Measurements from ENCODE around the gene UCHL5.

DNA sequence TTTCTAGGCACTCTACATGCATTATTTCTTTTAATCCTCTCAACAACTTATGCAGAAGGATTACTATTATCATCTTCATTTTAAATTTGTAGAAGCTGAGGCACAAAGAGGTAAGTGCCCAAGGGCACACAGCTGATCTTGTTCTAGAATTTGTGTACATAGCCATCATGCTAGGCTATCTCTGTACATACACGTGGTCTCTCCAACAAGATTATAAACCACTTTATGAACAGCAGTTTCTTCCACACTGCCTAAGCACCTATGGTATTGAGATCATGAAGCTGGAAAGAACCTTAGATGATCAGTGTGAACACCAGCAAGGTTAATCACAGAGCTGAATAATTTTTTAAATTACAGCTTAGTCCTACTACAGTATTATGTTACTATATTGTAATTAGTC, 28.9 kb downstream of the UCHL5 start:
- TF ChIP-seq CTCF (IDR thresholded peaks at IDR 0.05; ENCODE audit: insufficient read depth, low read length) = no peak
- no peak for TF ChIP-seq POLR2AphosphoS5 (IDR thresholded peaks at IDR 0.05; ENCODE audit: low read depth)
- TF ChIP-seq GABPA (IDR thresholded peaks at IDR 0.05; ENCODE audit: low read depth) = no peak
- TF ChIP-seq, protein P1, sequence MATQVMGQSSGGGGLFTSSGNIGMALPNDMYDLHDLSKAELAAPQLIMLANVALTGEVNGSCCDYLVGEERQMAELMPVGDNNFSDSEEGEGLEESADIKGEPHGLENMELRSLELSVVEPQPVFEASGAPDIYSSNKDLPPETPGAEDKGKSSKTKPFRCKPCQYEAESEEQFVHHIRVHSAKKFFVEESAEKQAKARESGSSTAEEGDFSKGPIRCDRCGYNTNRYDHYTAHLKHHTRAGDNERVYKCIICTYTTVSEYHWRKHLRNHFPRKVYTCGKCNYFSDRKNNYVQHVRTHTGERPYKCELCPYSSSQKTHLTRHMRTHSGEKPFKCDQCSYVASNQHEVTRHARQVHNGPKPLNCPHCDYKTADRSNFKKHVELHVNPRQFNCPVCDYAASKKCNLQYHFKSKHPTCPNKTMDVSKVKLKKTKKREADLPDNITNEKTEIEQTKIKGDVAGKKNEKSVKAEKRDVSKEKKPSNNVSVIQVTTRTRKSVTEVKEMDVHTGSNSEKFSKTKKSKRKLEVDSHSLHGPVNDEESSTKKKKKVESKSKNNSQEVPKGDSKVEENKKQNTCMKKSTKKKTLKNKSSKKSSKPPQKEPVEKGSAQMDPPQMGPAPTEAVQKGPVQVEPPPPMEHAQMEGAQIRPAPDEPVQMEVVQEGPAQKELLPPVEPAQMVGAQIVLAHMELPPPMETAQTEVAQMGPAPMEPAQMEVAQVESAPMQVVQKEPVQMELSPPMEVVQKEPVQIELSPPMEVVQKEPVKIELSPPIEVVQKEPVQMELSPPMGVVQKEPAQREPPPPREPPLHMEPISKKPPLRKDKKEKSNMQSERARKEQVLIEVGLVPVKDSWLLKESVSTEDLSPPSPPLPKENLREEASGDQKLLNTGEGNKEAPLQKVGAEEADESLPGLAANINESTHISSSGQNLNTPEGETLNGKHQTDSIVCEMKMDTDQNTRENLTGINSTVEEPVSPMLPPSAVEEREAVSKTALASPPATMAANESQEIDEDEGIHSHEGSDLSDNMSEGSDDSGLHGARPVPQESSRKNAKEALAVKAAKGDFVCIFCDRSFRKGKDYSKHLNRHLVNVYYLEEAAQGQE (IDR thresholded peaks at IDR 0.05; ENCODE audit: insufficient replicate concordance, low read depth) = no peak
